ENCODE data around the gene DOK1. TPM values are rescaled to one million over a fixed set of nuclear protein-coding genes. Genes with fewer than 3 reads are reported as not detected.

Gene DOK1
- total and polyA plus RNA-seq, 2 donors (not counting 1 experiment from before 2014, with no cell fraction given): 29.1 to 41.4 TPM

GRCh38 chr2:74524955-74525716 is 29.4 kb upstream of the DOK1 start:
- H3K9ac ChIP-seq (ENCODE audit: low read length): no peak overlapping the region
- Mint-ChIP-seq H3K27me3 (peaks cover 7% of the 10 kb centered on the region), H3K4me3 (no peak overlapping the region), H3K4me1 (peaks cover 24% of the 10 kb centered on the region), H3K27ac (no peak overlapping the region), H3K9me3 (ENCODE audit: insufficient read depth) (no peaks in the 10 kb centered on the region)
- peaks cover 0 to 7% (median 1%) of the 10 kb centered on the region in 4 experiments for H3K27me3 ChIP-seq (replicated peaks in 1 of 4; ENCODE audit: control extremely low read depth in 1 of 4, control insufficient read depth in 3 of 4, insufficient read depth in 4 of 4, low read length in 3 of 4)
- peaks cover 0 to 29% of the 10 kb centered on the region in 2 experiments for H3K36me3 ChIP-seq (replicated peaks in 1 of 2; ENCODE audit: control extremely low read depth in 1 of 2, control insufficient read depth in 1 of 2, extremely low read depth in 1 of 2, insufficient read depth in 2 of 2, low read length in 1 of 2)
- intact Hi-C loops (cut with micrococcal nuclease): loop anchor here (5.0 kb wide), 2 partner anchors 788 to 1293 kb away; partner anchors contain the start of genes CCT7, PRADC1 and TPRKB
- H3K4me2 ChIP-seq (replicated peaks; ENCODE audit: low read depth, low read length, poor library complexity, severe bottlenecking): no peak overlapping the region
- 97% methylated on average over 8 of the region's 10 CpGs for WGBS (ENCODE audit: insufficient coverage)
- H3K27ac ChIP-seq (ENCODE audit: low read length in 2 of 2): no peak overlapping the region
- TF ChIP-seq EZH2 (IDR thresholded peaks at IDR 0.05; ENCODE audit: borderline replicate concordance, insufficient read depth, low read depth, low read length, poor library complexity, severe bottlenecking): no peak
- TF ChIP-seq CTCF (IDR thresholded peaks at IDR 0.05): no peak
- POLR2A ChIA-PET: interaction anchor here (0.8 to 1.1 kb wide), 2 partner anchors 19 to 46 kb away, joined by 3 read pairs; no protein-coding TSS in a partner anchor
- no peaks in the 10 kb centered on the region for H3K9me3 ChIP-seq (ENCODE audit: control extremely low read depth in 1 of 3, control insufficient read depth in 2 of 3, insufficient read depth in 1 of 3, low read length in 2 of 3)
- H4K20me1 ChIP-seq (ENCODE audit: control insufficient read depth, insufficient read depth, low read length, poor library complexity, severe bottlenecking): peaks cover 17% of the 10 kb centered on the region
- H3K4me3 ChIP-seq (ENCODE audit: control extremely low read depth in 1 of 5, extremely low read depth in 1 of 5, insufficient read depth in 1 of 5, low read depth in 2 of 5, low read length in 4 of 5): no peak overlapping the region
- peaks cover 24 to 29% of the 10 kb centered on the region in 2 donors for H3K4me1 ChIP-seq (ENCODE audit: control insufficient read depth in 2 of 2, insufficient read depth in 2 of 2, low read length in 2 of 2)
- no peak for ATAC-seq (ENCODE audit: low read depth)
- peaks cover 11% of the 10 kb centered on the region for H3K79me2 ChIP-seq (ENCODE audit: control insufficient read depth, insufficient read depth, low read length)
- CTCF ChIA-PET: interaction anchor here (1.3 to 9.6 kb wide), 2 partner anchors 16 to 62 kb away, joined by 3 to 71 read pairs; no protein-coding TSS in a partner anchor
- no peak overlapping the region for H2AFZ ChIP-seq (ENCODE audit: insufficient read depth, low read depth, low read length, poor library complexity, severe bottlenecking)
- no peak for DNase-seq
